IMR-90 (cell line): ENCODE results near the gene MSI2. TPM values are rescaled to one million over a fixed set of nuclear protein-coding genes. Genes with fewer than 3 reads are reported as not detected.

ENCODE experiments used
- ATAC-seq: fragments of 200-7000 bp; cut with Tn5 transposase; 2 replicates; pipeline ENCODE4 v1.9.1; 2020; ENCODE audit warnings: low read depth, mild to moderate bottlenecking, moderate library complexity
- BruUV-seq: library from RNA; stranded (reverse); fragments of 400-500 nt; replicated peaks from 2 replicates; lab custom pipeline; 2021; lab: Mats Ljungman, UMichigan
- CTCF ChIA-PET: fragments of 300-600 bp; formaldehyde crosslinking; extraction: SDS; loops from one replicate; lab custom pipeline; 2021; ENCODE audit warnings: antibody characterized with exemption; lab: Yijun Ruan, JAX
- POLR2A ChIA-PET: fragments of 300-600 bp; sonication (Branson Sonifier 250); formaldehyde crosslinking; loops from one replicate; lab custom pipeline; 2022; ENCODE audit warnings: antibody characterized with exemption; ENCODE audit not compliant: unreplicated experiment; lab: Charles Lee
- DNase-seq: peaks from one replicate; pipeline ENCODE4 v3.0.0; 2013
- H2AFZ ChIP-seq: replicated peaks from 2 replicates; pipeline ENCODE3; 2013; ENCODE audit warnings: low read length, mild to moderate bottlenecking; ENCODE audit not compliant: poor library complexity
- H2AK5ac ChIP-seq: 2 replicates; pipeline ENCODE4 v1.6.1; 2013; ENCODE audit warnings: low read depth, low read length, inconsistent platforms
- H2AK9ac ChIP-seq: replicated peaks from 2 replicates; pipeline ENCODE3; 2013; ENCODE audit warnings: mild to moderate bottlenecking, low read depth, low read length, moderate library complexity; ENCODE audit not compliant: poor library complexity
- H2BK120ac ChIP-seq: 2 replicates; pipeline ENCODE4 v1.6.1; 2013; ENCODE audit warnings: low read depth, low read length, inconsistent platforms
- H2BK15ac ChIP-seq: 3 replicates; pipeline ENCODE4 v1.6.1; 2013; ENCODE audit warnings: low read depth, low read length, inconsistent platforms
- H2BK20ac ChIP-seq: 2 replicates; pipeline ENCODE4 v1.6.1; 2013; ENCODE audit warnings: low read depth, mild to moderate bottlenecking, inconsistent platforms, low read length, moderate library complexity
- H2BK5ac ChIP-seq: 2 replicates; pipeline ENCODE4 v1.6.1; 2013; ENCODE audit warnings: mild to moderate bottlenecking, low read depth, low read length, inconsistent platforms; ENCODE audit not compliant: poor library complexity, severe bottlenecking
- H3K14ac ChIP-seq: replicated peaks from 2 replicates; pipeline ENCODE4 v1.6.1; 2013; ENCODE audit warnings: low read depth, low read length, inconsistent platforms
- H3K18ac ChIP-seq: 2 replicates; pipeline ENCODE4 v1.6.1; 2013; ENCODE audit warnings: low read depth, low read length, control low read depth
- H3K23ac ChIP-seq: 2 replicates; pipeline ENCODE4 v1.6.1; 2013; ENCODE audit warnings: low read depth, low read length, inconsistent platforms
- H3K27ac ChIP-seq: 2 replicates; pipeline ENCODE4 v1.5.1; 2013; ENCODE audit warnings: mild to moderate bottlenecking, control low read depth, low read length; ENCODE audit not compliant: insufficient read depth
- H3K27me3 ChIP-seq: 2 replicates; pipeline ENCODE4 v1.6.1; 2013; ENCODE audit warnings: low read length; ENCODE audit not compliant: control insufficient read depth, insufficient read depth
- H3K36me3 ChIP-seq: 2 replicates; pipeline ENCODE4 v1.6.1; 2013; ENCODE audit warnings: low read length, mixed read lengths; ENCODE audit not compliant: control insufficient read depth, insufficient read depth
- H3K4ac ChIP-seq: 2 replicates; pipeline ENCODE4 v1.6.1; 2013; ENCODE audit warnings: low read depth, low read length, inconsistent platforms
- H3K4me1 ChIP-seq: 2 replicates; pipeline ENCODE4 v1.6.1; 2013; ENCODE audit warnings: low read length, mixed read lengths; ENCODE audit not compliant: control insufficient read depth, insufficient read depth
- H3K4me2 ChIP-seq: 2 replicates; pipeline ENCODE4 v1.6.1; 2013; ENCODE audit warnings: low read depth, mild to moderate bottlenecking, control low read depth, low read length, moderate library complexity
- H3K4me3 ChIP-seq: 2 replicates; pipeline ENCODE4 v1.5.1; 2013; ENCODE audit warnings: low read depth, mild to moderate bottlenecking, control low read depth, low read length, moderate library complexity; ENCODE audit not compliant: insufficient read depth
- H3K56ac ChIP-seq: 2 replicates; pipeline ENCODE4 v1.6.1; 2013; ENCODE audit warnings: low read length, inconsistent platforms; ENCODE audit not compliant: insufficient read depth; ENCODE audit errors: extremely low read depth
- H3K79me1 ChIP-seq, 2 experiments: 2 replicates each; pipeline ENCODE4 v1.6.1; 2013; ENCODE audit warnings: low read length in 2 of 2, inconsistent platforms in 1 of 2, low read depth in 1 of 2
- H3K9ac ChIP-seq: 2 replicates; pipeline ENCODE4 v1.6.1; 2013; ENCODE audit warnings: low read depth, low read length, control low read depth
- H3K9me1 ChIP-seq: 2 replicates; pipeline ENCODE4 v1.6.1; 2013; ENCODE audit warnings: low read length, inconsistent platforms; ENCODE audit not compliant: insufficient read depth
- H3K9me3 ChIP-seq: 2 replicates; pipeline ENCODE4 v1.6.1; 2013; ENCODE audit warnings: low read length; ENCODE audit not compliant: control insufficient read depth, insufficient read depth
- H4K20me1 ChIP-seq: 2 replicates; pipeline ENCODE4 v1.6.1; 2013; ENCODE audit warnings: low read length, inconsistent platforms; ENCODE audit not compliant: insufficient read depth
- H4K5ac ChIP-seq: 2 replicates; pipeline ENCODE4 v1.6.1; 2013; ENCODE audit warnings: mild to moderate bottlenecking, low read depth, low read length, control low read depth
- H4K8ac ChIP-seq, 2 experiments: 2 replicates each; pipeline ENCODE4 v1.6.1; 2013; ENCODE audit warnings: low read depth in 2 of 2, low read length in 2 of 2, control low read depth in 1 of 2, inconsistent platforms in 1 of 2
- H4K91ac ChIP-seq: 2 replicates; pipeline ENCODE4 v1.6.1; 2013; ENCODE audit warnings: low read depth, low read length, inconsistent platforms; ENCODE audit not compliant: insufficient read depth
- MAZ ChIP-seq: IDR thresholded peaks from 2 replicates; pipeline ENCODE4 v1.6.1; 2012; ENCODE audit warnings: low read depth, mild to moderate bottlenecking, low read length, improper control_type of control experiment, moderate library complexity, borderline replicate concordance
- WGBS, 2 experiments: methylation state at CpG; one replicate each; pipeline versions ENCODE4 v1.1.5 to v1.1.7; 2013; ENCODE audit warnings: missing lambda C conversion rate in 2 of 2; ENCODE audit not compliant: insufficient read length in 1 of 2; ENCODE audit errors: extremely low coverage in 2 of 2; 5-methylcytosine and 5-hydroxymethylcytosine counted together
- dilution Hi-C: fragments of 300-500 bp; cut with HindIII; formaldehyde crosslinking; loops from one replicate; pipeline ENCODE4 v1.14.3; 2018; ENCODE audit warnings: low sequenced_read_pairs; ENCODE audit not compliant: unreplicated experiment
- in situ Hi-C: fragments of 300-500 bp; cut with MboI; formaldehyde crosslinking; loops from 3 replicates; pipeline ENCODE4 v1.14.3; 2019; ENCODE audit warnings: low sequenced_read_pairs, inconsistent platforms, mixed read lengths
- intact Hi-C: fragments of 100-400 bp; cut with micrococcal nuclease; formaldehyde crosslinking; loops from 2 replicates; pipeline ENCODE4 v1.10.0; 2022
- polyA plus RNA-seq, 3 experiments: library from polyadenylated mRNA; depleted of rRNA; stranded (reverse); fragments of >200 nt; gene quantifications; 2 replicates each; pipeline ENCODE4 v1.2.3, GENCODE V29; 2012; ENCODE audit warnings: low replicate concordance in 1 of 3
- total RNA-seq: library from RNA; depleted of rRNA; stranded (reverse); fragments of >200 nt; gene quantifications from 2 replicates; pipeline ENCODE4 v1.2.3, GENCODE V29; 2012
- TF ChIP-seq, protein P1 (sequence below): fragments of 150-350 bp; IDR thresholded peaks from 2 replicates; pipeline ENCODE4 v1.6.1; 2016; ENCODE audit warnings: low read depth, mild to moderate bottlenecking, low read length, moderate library complexity, borderline replicate concordance

MSI2 gene
- total and polyA plus RNA-seq, 2 of the 4 experiments (the other 2 are of a cell fraction) = 13.0 to 16.0 TPM

DNA sequence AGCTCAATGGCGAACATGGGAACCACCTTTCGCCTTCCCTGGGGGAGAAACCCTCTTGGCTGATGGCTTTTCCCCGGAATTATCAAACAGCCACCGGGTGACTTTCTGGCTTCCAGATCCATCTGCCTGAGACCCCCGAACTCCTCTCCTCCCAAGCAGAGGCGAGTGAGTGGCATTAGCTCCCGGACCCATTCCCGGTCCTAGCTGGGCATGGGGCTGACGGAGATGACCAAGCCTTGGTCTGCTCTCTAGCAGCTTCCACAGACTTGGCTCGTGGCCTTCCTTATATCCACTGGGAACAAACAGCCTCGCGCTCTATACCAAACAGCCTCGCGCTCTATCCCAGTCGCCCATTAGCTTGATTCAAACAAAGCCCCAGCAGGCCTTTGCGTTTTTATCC is 426.4 kb downstream of the MSI2 start:
- no peak overlapping the region for H2BK5ac ChIP-seq
- no peaks in the 10 kb centered on the region for H3K36me3 ChIP-seq
- DNase-seq (no peak), ATAC-seq (no peak)
- no peak overlapping the region for H2BK120ac ChIP-seq
- TF ChIP-seq, protein P1, sequence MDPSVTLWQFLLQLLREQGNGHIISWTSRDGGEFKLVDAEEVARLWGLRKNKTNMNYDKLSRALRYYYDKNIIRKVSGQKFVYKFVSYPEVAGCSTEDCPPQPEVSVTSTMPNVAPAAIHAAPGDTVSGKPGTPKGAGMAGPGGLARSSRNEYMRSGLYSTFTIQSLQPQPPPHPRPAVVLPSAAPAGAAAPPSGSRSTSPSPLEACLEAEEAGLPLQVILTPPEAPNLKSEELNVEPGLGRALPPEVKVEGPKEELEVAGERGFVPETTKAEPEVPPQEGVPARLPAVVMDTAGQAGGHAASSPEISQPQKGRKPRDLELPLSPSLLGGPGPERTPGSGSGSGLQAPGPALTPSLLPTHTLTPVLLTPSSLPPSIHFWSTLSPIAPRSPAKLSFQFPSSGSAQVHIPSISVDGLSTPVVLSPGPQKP = no peak
- no peak for TF ChIP-seq MAZ
- WGBS, 2 experiments = 88% methylated on average over 6 of the region's 16 CpGs; no CpG with 5 or more reads in 1 of the 2 experiments
- no peak overlapping the region for H2AK9ac ChIP-seq
- H3K9me3 ChIP-seq = no peaks in the 10 kb centered on the region
- no peak overlapping the region for H3K4ac ChIP-seq
- no peak overlapping the region for H2BK15ac ChIP-seq
- no peak overlapping the region for H3K4me3 ChIP-seq
- H3K9ac ChIP-seq = no peak overlapping the region
- no peak overlapping the region for H3K14ac ChIP-seq
- H3K27me3 ChIP-seq = no peaks in the 10 kb centered on the region
- no peak overlapping the region for H4K8ac ChIP-seq
- no peak overlapping the region for H3K23ac ChIP-seq
- intact Hi-C loops (no loop called here), in situ Hi-C loops (no loop called here), dilution Hi-C loops (no loop called here)
- H4K5ac ChIP-seq = no peak overlapping the region
- no peak overlapping the region for H2BK20ac ChIP-seq
- no peak overlapping the region for H2AK5ac ChIP-seq
- POLR2A ChIA-PET = no interaction called here
- BruUV-seq = TSS peak; percentile 37
- H3K4me1 ChIP-seq = no peaks in the 10 kb centered on the region
- no peaks in the 10 kb centered on the region for H3K9me1 ChIP-seq
- no peak overlapping the region for H2AFZ ChIP-seq
- H3K4me2 ChIP-seq = no peak overlapping the region
- no peaks in the 10 kb centered on the region for H3K79me1 ChIP-seq
- no peak overlapping the region for H3K56ac ChIP-seq
- no peak overlapping the region for H4K91ac ChIP-seq
- no peak overlapping the region for H3K18ac ChIP-seq
- CTCF ChIA-PET = interaction anchor here (1.4 kb wide), 1 partner anchor 10 kb away, joined by 5 read pairs; no protein-coding TSS in a partner anchor
- no peak overlapping the region for H3K27ac ChIP-seq
- no peaks in the 10 kb centered on the region for H4K20me1 ChIP-seq
